Activated naive CD4-positive, alpha-beta T cell treated with anti-CD3 and anti-CD28 coated beads for 36 hours (primary cell): ENCODE data around the gene PYGO1. TPM values are rescaled to one million over a fixed set of nuclear protein-coding genes. Genes with fewer than 3 reads are reported as not detected.
"Not testable (repeated sequence)": the region's sequence is repeated elsewhere in the genome, so short reads cannot be mapped to it uniquely, and the experiment has no call there.

Source experiments
- CTCF ChIA-PET: fragments of 350-600 bp; sonication (Branson Sonifier 250); formaldehyde crosslinking; loops from one replicate; lab custom pipeline; 2021; ENCODE audit warnings: antibody characterized with exemption; lab: Charles Lee
- DNase-seq: peaks from one replicate; pipeline ENCODE4 v3.0.0-alpha.2; 2020
- H3K27ac Mint-ChIP-seq: one replicate; pipeline ENCODE4 v1.8.0; 2021; ENCODE audit warnings: mild to moderate bottlenecking, mixed read lengths
- H3K27me3 Mint-ChIP-seq: one replicate; pipeline ENCODE4 v1.8.0; 2021; ENCODE audit warnings: low read depth, mixed read lengths
- H3K36me3 Mint-ChIP-seq: one replicate; pipeline ENCODE4 v1.8.0; 2021; ENCODE audit warnings: low read depth, mixed read lengths
- H3K4me1 Mint-ChIP-seq: one replicate; pipeline ENCODE4 v1.8.0; 2021; ENCODE audit warnings: low read depth, mixed read lengths
- H3K4me3 Mint-ChIP-seq: one replicate; pipeline ENCODE4 v1.8.0; 2021; ENCODE audit warnings: mild to moderate bottlenecking, moderate library complexity, mixed read lengths
- H3K9me3 Mint-ChIP-seq: one replicate; pipeline ENCODE4 v1.8.0; 2021; ENCODE audit warnings: mixed read lengths
- intact Hi-C: fragments of 100-400 bp; cut with micrococcal nuclease; formaldehyde crosslinking; loops from one replicate; pipeline ENCODE4 v1.15.1; 2023
- total RNA-seq, 2 experiments: library from RNA; stranded (reverse); gene quantifications; one replicate each; pipeline ENCODE4 v1.2.3, GENCODE V29; 2021

The PYGO1 gene
- total RNA-seq, 2 experiments from 2014 or later = not detected

DNA sequence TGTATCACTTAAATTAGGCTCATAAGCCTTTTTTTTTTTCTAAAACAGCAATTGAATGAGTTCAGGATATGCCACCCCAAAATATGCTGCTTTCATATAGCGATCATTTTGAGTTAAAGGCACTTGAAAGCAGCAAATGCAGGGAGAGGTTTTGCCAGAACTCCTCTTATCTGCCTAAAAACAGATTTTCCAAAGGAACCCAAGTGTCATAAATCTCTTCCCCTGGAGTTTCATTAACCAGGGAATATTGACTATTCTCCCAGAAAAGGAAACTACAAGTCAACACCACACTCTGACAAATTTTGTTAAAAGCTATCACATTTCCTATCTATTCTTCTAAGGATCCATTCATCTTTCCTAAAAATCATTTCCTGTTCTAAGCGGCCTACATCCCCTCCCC is 91.4 kb downstream of the PYGO1 start:
- no peaks in the 10 kb centered on the region for H3K9me3 Mint-ChIP-seq
- no peaks in the 10 kb centered on the region for H3K27me3 Mint-ChIP-seq
- no peak overlapping the region for H3K4me3 Mint-ChIP-seq
- H3K36me3 Mint-ChIP-seq = no peaks in the 10 kb centered on the region
- DNase-seq = no peak
- H3K27ac Mint-ChIP-seq = no peak overlapping the region
- H3K4me1 Mint-ChIP-seq = peaks cover 8% of the 10 kb centered on the region
- CTCF ChIA-PET = interaction anchor here (2.1 kb wide), 1 partner anchor 29 kb away, joined by 4 read pairs; no protein-coding TSS in a partner anchor
- intact Hi-C loops = no loop called here

DNA sequence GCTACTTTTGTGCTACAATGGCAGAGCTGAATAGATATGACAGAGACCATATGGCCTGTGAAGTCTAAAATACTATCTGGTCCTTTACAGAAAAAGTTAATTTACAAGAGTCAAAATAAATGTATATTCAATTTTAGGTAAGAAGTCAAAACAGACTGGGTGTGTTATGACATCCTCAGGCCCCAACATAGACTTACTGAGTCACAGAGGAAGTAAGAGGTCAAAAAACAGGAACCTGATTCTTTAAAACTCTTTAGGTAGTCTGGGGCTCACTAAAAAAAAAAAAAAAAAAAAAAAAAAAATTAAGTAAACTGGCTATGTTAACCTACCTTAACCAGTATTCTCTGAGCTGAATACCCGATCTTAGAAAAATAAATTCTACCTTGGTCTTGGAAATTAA is 93.2 kb downstream of the PYGO1 start:
- intact Hi-C loops = no loop called here
- no peak for DNase-seq
- H3K4me1 Mint-ChIP-seq = peaks cover 8% of the 10 kb centered on the region

DNA sequence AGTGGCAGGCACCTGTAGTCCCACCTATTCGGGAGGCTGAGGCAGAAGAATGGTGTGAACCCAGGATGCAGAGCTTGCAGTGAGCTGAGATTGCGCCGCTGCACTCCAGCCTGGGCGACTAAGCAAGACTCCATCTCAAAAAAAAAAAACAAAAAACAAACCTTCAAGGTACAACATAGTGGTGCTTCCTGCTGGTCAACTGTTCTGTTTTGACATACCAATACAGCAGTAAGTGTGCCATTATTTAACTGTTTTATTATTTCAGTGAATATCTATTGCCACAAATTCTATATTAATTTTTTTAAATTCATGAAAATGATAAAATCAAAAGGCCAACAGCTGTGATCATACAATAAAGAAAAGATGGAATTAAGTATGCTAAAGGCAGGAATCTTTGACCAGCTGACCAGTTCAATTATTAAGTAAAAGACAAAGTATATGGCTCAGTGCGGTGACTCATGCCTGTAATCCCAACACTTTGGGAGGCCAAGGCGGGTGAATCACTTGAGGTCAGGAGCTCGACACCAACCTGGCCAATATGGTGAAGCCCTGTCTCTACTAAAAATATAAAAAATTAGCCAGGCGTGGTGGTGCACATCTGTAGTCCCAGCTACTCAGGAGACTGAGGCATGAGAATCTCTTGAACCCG is 99.1 kb downstream of the PYGO1 start:
- H3K4me1 Mint-ChIP-seq, DNase-seq, H3K27me3 Mint-ChIP-seq, H3K4me3 Mint-ChIP-seq, H3K9me3 Mint-ChIP-seq, intact Hi-C loops, H3K27ac Mint-ChIP-seq, H3K36me3 Mint-ChIP-seq: not testable (repeated sequence)
- CTCF ChIA-PET = interaction anchor here (1.1 kb wide), 1 partner anchor 50 kb away, joined by 3 read pairs; no protein-coding TSS in a partner anchor

More for the DNA sequence above, 93.2 kb downstream of the PYGO1 start:
- CTCF ChIA-PET = interaction anchor here (1.3 kb wide), 1 partner anchor 143 kb away, joined by 4 read pairs; no protein-coding TSS in a partner anchor
- H3K36me3 Mint-ChIP-seq = no peaks in the 10 kb centered on the region
- H3K27me3 Mint-ChIP-seq = no peaks in the 10 kb centered on the region
- no peak overlapping the region for H3K4me3 Mint-ChIP-seq
- H3K27ac Mint-ChIP-seq = no peak overlapping the region
- no peaks in the 10 kb centered on the region for H3K9me3 Mint-ChIP-seq

Other genes starting within 250 kb of the PYGO1 start
- 10 to 100 TPM in 1 of 2 experiments, 1 to 10 TPM in 1; 9.8 to 11.6 TPM for gene CCPG1, start 180.0 kb downstream of the PYGO1 start, total RNA-seq
- gene PIERCE2, start 179.8 kb downstream of the PYGO1 start, total RNA-seq = under 1 TPM; 0.38 to 0.44 TPM
- under 1 TPM; 0.30 to 0.69 TPM for gene DNAAF4, start 80.1 kb downstream of the PYGO1 start, total RNA-seq
- not detected for gene PRTG, start 154.8 kb upstream of the PYGO1 start, total RNA-seq